ENCODE data around the gene INHBA.

- TF ChIP-seq POLR2A (IDR thresholded peaks at IDR 0.05) (no peak), EP300 (IDR thresholded peaks at IDR 0.05) (no peak)
- TF ChIP-seq, protein P1, sequence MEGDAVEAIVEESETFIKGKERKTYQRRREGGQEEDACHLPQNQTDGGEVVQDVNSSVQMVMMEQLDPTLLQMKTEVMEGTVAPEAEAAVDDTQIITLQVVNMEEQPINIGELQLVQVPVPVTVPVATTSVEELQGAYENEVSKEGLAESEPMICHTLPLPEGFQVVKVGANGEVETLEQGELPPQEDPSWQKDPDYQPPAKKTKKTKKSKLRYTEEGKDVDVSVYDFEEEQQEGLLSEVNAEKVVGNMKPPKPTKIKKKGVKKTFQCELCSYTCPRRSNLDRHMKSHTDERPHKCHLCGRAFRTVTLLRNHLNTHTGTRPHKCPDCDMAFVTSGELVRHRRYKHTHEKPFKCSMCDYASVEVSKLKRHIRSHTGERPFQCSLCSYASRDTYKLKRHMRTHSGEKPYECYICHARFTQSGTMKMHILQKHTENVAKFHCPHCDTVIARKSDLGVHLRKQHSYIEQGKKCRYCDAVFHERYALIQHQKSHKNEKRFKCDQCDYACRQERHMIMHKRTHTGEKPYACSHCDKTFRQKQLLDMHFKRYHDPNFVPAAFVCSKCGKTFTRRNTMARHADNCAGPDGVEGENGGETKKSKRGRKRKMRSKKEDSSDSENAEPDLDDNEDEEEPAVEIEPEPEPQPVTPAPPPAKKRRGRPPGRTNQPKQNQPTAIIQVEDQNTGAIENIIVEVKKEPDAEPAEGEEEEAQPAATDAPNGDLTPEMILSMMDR (IDR thresholded peaks at IDR 0.05): no peak
These were observed 35.9 kb upstream of the INHBA start for GRCh38 chr7:41738806-41739205.

Data from tibial nerve (tissue), 4 donors.